Measurements from ENCODE around the gene ANKDD1B. TPM values are rescaled to one million over a fixed set of nuclear protein-coding genes. Genes with fewer than 3 reads are reported as not detected.

Gene ANKDD1B
- total RNA-seq, 4 donors from 2014 or later: 0.45 to 2.2 (median 1.8) TPM

DNA sequence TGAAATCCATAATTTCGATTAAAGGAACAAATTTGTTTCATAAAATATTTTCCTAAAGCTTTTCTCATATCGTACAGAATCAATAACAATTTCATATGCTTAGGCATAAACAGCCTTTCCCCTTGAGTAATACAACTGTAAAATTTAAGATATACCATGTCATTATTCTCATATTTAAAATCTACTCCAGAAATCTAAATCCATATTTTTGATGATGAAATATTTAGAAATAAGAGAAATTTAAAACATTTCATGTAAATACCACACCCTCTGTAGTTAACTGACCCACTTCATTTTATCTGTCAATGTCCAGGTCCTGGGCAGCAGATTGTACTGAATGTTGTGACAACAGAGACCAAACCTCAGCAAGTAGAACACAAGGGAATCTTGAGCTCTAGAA, 100.8 kb downstream of the ANKDD1B start:
- Histone ChIP-seq H3K4me3 (no peak overlapping the region), H3K36me3 (peaks cover 8% of the 10 kb centered on the region), H3K9me3 (no peaks in the 10 kb centered on the region), H3K27ac (no peak overlapping the region), H3K4me1 (peaks cover 11% of the 10 kb centered on the region), H3K27me3 (no peaks in the 10 kb centered on the region)
- DNase-seq (ENCODE audit: low spot score in 2 of 2): no peak
- TF ChIP-seq POLR2AphosphoS5 (IDR thresholded peaks at IDR 0.05): no peak
- TF ChIP-seq, protein P1, sequence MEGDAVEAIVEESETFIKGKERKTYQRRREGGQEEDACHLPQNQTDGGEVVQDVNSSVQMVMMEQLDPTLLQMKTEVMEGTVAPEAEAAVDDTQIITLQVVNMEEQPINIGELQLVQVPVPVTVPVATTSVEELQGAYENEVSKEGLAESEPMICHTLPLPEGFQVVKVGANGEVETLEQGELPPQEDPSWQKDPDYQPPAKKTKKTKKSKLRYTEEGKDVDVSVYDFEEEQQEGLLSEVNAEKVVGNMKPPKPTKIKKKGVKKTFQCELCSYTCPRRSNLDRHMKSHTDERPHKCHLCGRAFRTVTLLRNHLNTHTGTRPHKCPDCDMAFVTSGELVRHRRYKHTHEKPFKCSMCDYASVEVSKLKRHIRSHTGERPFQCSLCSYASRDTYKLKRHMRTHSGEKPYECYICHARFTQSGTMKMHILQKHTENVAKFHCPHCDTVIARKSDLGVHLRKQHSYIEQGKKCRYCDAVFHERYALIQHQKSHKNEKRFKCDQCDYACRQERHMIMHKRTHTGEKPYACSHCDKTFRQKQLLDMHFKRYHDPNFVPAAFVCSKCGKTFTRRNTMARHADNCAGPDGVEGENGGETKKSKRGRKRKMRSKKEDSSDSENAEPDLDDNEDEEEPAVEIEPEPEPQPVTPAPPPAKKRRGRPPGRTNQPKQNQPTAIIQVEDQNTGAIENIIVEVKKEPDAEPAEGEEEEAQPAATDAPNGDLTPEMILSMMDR (IDR thresholded peaks at IDR 0.05): no peak
- 95% methylated on average over 2 of the region's 2 CpGs for WGBS

DNA sequence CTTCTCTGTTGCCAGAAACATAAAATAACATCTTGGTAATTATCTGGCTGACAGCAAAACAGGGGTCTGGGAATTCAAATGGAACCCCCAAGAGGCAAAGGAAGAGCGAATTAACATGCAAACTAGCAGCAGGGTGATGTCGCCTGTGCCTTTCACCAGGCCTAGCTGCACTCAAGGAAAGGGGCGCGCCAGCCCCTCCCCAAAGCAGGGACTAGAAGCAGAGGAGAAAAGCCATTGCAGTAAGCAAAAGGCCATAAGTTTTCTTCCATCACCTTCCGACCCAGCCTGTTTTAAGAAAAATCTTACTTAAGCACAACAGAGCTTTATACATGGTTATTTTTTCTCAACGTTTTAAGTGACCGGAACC, 105.4 kb downstream of the ANKDD1B start:
- Histone ChIP-seq H3K9me3 (no peaks in the 10 kb centered on the region), H3K36me3 (no peaks in the 10 kb centered on the region), H3K4me1 (peaks cover 11% of the 10 kb centered on the region), H3K27me3 (no peaks in the 10 kb centered on the region), H3K4me3 (peak overlapping the region; percentile 58), H3K27ac (peak overlapping the region; percentile 85)
- TF ChIP-seq, protein P1 (IDR thresholded peaks at IDR 0.05): no peak
- no peak for DNase-seq (ENCODE audit: low spot score in 2 of 2)
- 0% methylated on average over 7 of the region's 7 CpGs for WGBS

DNA sequence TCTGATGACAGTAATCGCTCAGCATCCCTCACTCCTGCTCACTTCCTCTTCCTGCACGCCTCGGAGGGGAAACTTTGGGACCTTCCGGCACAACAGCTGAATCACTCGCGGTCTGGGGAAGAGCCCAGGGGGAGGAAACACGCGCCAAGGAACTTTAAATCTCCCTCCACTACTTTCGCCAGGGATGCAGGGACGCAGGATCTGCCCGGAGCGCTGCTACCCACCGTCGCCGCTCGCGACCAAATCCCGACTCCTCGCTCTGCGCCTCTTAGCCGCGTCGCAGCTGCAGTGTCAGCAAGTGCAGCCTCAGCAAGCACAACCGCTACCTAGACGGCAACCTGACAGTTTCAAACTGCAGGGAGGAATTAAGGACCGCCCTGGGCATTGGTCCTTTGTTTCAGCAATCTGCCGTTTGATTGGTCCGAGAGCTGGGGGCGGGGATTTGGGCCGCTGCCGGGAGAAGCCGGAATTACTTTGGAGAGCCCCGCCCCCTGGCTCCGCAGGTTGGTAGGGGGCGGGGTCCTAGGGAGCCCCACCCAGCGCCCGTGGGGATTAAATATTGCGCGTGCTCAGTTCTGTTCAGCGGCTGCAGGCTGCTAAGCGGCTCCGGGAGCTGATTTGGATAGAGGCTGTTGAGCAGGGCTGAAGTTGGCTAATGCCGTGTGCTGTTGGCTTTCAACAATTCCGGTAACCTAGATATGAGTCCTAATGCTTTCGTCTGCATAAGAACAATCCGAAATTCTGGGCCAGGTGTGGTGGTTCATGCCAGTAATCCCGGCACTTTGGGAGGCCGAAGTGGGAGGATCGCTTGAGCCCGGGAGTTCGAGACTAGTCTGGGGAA, 106.0 kb downstream of the ANKDD1B start, which contains the start of gene POC5:
Gene POC5, minus strand, starts transcription at position 356 of the 841 bp plus-strand sequence. CDS start 4,500 bp downstream, outside the sequence.
- 12% methylated on average over 22 of the region's 51 CpGs for WGBS

DNA sequence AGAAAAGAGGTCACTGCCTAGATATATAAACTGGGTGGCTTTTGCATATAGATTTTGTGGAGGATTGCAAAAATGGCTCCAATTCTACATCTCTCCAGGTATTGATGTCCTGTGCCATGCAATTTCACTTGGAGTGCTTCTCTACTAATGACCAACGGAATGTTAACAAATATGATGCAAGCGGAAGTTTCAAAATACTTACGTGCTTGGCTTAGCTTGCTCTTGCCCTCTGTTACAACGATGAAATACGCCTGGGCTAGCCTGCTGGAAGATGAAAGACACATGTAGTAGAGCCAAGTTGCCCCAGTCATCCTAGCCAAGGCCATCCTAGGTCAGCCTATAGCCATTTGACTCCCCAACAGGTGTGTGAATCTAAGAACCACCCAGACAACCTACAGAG, 109.6 kb downstream of the ANKDD1B start:
- Histone ChIP-seq H3K9me3 (no peaks in the 10 kb centered on the region), H3K4me1 (peaks cover 10% of the 10 kb centered on the region), H3K27me3 (no peaks in the 10 kb centered on the region), H3K27ac (no peak overlapping the region), H3K36me3 (no peaks in the 10 kb centered on the region), H3K4me3 (no peak overlapping the region)
- no peak for DNase-seq (ENCODE audit: low spot score in 2 of 2)
- TF ChIP-seq, protein P1 (IDR thresholded peaks at IDR 0.05): no peak
- TF ChIP-seq EP300 (IDR thresholded peaks at IDR 0.05): no peak
- no peak for TF ChIP-seq POLR2AphosphoS5 (IDR thresholded peaks at IDR 0.05)
- no peak for TF ChIP-seq POLR2A (IDR thresholded peaks at IDR 0.05)
- WGBS: 88% methylated on average over 5 of the region's 5 CpGs

More for the DNA sequence above, 106.0 kb downstream of the ANKDD1B start, which contains the start of gene POC5:
- H3K36me3 ChIP-seq: no peaks in the 10 kb centered on the region
- peak in 1 of 2 donors; percentile 23 for TF ChIP-seq POLR2A (IDR thresholded peaks at IDR 0.05)
- TF ChIP-seq, protein P1 (IDR thresholded peaks at IDR 0.05): no peak
- peak in 2 of 3 donors; percentile 68 to 85 for TF ChIP-seq POLR2AphosphoS5 (IDR thresholded peaks at IDR 0.05)
- peak within 1 kb of the TSS; percentile 85 for H3K27ac ChIP-seq
- H3K4me1 ChIP-seq: peaks cover 11% of the 10 kb centered on the region
- no peaks in the 10 kb centered on the region for H3K27me3 ChIP-seq
- no peaks in the 10 kb centered on the region for H3K9me3 ChIP-seq
- peak; percentile 98 to 99 for DNase-seq (ENCODE audit: low spot score in 2 of 2)
- peak within 1 kb of the TSS; percentile 58 for H3K4me3 ChIP-seq

Other genes with a start within 250 kb of the ANKDD1B start
- gene CERT1, start 99.8 kb upstream of the ANKDD1B start, total RNA-seq: 10 to 100 TPM; 25.3 to 41.2 (median 32.4) TPM
- 10 to 100 TPM; 11.8 to 43.8 (median 27.2) TPM for gene POLK, start 99.6 kb upstream of the ANKDD1B start, total RNA-seq
- gene POC5, start 106.0 kb downstream of the ANKDD1B start, total RNA-seq: 10 to 100 TPM; 10.9 to 21.6 (median 11.4) TPM